NCI-H510A treated with DMSO at 0.1 percent for 48 hours (cell line): ENCODE data around the gene SUFU.
"Not testable (repeated sequence)": the region's sequence is repeated elsewhere in the genome, so short reads cannot be mapped to it uniquely, and the experiment has no call there.

ENCODE experiments used
- DNase-seq: peaks from one replicate; lab custom pipeline; 2025; lab: John Stamatoyannopoulos, UW

SUFU gene

DNA sequence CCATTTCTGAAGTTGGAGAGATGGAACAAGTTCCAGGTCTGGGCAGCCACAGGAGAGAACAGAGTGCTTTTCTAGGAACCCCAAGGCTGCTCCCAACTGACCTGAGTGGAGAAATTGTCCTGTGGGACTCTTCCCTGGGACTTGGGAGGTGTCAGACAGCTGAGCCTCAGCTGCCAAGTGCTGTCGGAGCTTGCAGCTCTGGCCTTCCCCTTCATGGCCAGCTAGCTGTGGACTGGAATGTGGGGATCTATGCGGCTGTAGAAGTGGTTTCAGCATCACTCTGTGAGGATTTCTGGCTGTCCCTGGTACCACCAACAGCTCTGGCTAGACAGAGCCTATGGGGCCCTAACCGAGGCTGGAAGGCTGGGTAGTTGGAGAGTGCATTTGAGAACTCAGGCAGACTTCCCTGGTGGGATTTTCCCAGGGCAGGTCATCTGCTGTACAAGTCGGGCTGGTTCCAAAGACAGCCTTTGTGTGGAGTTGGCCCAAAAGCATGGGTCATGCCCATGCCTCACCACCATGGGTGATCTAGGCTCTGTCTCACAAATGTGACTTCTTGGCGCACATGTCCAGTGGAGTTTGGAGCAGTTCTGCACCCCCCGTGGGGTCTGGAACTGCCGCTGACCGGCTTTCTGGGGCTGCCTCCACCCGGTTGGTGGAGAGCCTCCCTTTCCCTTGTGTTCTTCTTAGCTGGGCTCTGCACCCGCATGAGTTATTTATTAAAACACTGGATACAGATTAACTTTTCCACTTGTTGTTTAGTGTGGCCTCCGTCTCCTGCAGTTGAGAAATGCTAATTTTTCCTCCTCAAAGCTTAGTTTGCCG is 10.9 kb downstream of the SUFU start:
- no peak for DNase-seq

DNA sequence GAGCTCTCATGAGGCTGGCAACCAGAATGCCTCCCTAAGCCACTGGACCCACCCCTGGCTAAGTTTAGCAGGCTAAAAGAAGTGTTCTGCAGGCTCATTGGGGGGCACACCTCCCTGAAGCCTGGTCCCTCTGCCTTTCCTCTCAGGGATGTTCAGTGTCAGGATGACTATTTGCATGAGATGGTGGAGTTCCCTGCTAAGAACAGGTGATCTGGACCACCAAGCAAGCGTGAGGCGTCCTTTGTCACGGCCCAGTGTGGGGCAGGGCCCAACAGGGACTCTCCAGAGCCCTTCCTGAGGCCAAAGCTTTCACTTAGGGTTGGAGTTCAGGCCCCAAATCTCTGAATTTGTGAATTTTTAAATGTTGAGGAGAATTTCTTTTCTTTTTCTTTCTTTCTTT is 12.0 kb downstream of the SUFU start:
- DNase-seq, result no peak

DNA sequence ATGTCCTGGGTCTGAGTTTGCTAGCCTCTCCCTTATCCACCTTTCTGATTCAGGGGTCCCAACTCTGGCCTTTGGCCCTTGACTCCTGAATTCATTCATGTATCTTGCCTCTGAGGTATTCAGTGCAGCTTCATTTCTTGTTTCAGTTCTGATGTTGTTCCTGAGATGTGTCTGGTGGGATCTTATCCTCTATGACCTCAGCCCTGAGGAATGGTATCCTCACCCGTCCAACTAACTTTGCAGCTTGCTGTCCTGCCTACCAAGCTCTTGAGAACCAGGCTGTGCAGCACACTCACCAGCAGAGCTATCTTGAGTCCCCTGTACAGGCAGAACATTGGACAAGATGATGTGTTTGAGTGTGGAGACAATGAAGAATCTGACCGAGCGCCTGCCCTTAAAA is 13.8 kb downstream of the SUFU start:
- no peak for DNase-seq

DNA sequence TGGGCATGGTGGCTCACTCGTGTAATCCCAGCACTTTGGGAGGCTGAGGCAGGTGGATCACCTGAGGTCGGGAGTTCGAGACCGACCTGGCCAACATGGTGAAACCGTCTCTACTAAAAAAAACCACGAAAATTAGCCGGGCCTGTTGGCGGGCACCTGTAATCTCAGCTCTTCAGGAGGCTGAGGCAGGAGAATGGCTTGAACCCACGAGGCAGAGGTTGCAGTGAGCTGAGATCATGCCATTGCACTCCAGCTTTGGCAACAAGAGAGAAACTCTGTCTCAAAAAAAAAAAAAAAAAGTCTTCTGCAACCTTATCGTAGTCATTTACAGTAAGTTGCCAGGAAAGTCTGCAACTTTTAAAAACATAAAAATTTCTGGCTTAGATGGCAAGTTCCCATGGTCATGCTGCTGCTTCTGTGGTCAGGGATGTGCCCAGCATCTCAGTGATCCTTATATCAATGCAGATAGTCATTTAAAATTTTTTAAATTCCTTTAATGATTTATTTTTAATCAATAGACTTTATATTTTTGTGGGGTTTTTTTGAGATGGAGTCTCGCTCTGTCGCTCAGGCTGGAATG is 15.6 kb downstream of the SUFU start:
- no peak for DNase-seq

DNA sequence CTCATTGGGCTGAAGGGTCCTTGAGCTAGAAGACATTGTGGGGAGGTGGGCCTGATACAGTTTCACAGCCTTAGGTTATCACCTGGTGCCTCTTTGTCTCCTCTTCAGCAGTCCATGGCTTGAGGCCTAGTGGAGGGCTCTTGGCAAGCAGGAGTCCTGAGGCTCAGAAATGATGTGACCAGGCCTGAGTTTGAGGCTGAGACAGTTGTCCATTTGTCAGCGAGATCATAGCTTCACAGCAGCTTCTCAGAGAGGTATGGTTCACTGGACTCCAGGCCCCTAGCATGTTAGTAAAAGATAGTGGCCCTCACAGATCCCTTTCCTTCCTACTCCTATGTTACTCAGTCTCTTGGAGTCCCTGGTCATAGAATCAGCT is 19.1 kb downstream of the SUFU start:
- no peak for DNase-seq

DNA sequence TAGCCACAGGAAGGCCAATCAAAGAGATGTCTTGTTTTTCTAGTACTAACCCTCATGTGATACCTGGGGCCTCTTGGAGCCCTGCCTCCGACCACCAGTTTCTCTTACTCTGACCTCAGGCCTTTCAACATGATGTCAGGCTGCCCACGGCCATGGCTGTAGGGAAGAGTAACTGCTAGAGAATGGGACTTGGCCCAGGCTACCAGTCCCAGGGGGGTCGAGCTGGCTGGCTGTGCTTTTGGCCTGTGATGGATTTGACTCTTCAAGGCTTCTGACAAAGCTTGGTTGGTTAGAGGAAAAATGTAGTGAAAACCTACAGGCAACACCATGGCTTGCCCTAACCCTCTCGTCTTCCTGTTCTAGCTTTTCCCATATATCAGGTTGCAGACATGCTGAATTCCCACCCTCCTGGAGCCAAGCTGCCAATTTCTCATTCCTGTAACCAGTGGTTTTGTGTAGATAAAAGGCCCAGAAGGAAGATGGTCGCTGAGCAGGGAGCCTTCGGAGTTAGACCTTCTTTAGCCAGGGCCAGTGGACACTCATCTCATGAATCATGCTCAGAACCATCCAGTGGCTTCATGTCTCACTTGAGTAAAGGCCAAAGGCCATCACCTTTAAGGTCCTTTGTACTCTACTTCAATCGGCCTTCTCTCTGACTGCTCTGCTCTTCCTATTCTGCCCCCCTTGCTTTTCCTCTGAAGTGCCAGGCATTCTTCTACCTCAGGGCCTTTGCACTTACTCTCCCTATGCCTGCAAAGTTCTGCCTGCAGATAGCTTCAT is 19.7 kb downstream of the SUFU start:
- DNase-seq, result no peak

DNA sequence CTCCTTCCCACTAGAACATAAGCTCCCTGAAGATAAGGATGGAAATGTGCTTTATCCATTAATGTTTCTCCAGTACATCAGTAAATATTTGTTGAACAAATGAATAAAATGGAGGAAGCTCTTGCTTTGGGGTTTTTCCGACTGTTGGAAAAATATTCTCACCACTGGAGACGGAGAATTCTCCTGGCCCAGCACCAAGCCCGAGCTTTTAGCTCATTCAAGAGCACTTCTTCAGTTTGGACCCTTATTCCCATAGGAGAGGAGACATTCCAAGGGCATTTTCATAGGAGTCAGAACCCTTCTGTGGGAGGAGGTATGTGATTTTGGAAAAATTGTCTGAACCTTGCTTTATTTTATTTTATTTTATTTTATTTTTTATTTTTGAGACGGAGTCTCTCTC is 21.0 kb downstream of the SUFU start:
- DNase-seq, result no peak

DNA sequence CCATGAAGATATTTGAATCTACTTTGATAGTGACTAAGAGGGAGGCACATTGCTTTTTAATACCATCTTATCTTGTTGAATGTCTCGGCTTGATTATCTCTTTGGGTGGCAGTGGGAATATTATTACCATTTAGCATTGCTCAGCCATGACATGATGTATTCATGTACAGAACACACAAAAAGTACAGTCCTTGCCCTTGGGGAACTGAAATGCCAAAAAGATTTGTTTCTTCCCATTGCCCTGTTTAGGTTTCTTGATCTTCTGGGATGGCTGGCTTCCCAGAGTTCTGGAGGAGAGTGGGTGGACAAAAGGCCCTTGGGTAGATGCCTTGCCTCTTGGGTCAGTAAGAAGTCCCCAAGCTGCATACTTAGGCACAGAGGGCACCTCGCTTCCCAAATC is 23.8 kb downstream of the SUFU start:
- no peak for DNase-seq

DNA sequence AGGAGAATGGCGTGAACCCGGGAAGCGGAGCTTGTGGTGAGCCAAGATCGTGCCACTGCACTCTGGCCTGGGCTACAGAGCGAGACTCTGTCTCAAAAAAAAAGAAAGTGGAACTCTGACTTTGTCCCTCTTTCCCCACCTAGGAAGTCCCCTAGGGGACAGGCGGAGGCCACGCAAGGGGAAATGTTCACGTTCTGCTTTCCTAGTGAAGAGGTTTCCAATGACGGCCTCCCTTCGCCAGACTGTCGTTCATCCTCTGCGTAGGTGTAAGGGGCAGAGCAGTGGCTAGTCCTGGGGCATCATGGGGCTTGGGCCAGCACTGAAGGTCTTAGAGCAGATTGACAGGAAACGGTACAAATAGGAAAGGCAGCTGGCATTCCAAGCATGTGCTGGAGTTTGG is 30.6 kb downstream of the SUFU start:
- DNase-seq, result no peak

DNA sequence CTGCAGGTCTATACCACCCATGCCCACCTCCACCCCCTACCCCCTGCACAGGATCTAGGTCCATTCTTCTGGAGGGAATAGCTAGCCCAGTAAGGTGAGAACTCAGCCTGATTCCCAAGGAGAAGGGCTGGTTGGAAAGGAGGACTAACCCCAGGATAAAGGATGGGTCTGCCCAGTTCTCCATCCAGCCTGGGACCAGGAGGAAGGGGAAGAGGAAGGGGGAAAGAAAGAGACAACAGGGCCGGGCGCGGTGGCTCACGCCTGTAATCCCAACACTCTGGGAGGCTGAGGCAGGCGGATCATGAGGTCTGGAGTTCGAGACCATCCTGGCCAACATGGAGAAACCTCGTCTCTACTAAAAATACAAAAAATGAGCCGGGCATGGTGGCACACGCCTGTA is 31.2 kb downstream of the SUFU start:
- not testable (repeated sequence) for DNase-seq

DNA sequence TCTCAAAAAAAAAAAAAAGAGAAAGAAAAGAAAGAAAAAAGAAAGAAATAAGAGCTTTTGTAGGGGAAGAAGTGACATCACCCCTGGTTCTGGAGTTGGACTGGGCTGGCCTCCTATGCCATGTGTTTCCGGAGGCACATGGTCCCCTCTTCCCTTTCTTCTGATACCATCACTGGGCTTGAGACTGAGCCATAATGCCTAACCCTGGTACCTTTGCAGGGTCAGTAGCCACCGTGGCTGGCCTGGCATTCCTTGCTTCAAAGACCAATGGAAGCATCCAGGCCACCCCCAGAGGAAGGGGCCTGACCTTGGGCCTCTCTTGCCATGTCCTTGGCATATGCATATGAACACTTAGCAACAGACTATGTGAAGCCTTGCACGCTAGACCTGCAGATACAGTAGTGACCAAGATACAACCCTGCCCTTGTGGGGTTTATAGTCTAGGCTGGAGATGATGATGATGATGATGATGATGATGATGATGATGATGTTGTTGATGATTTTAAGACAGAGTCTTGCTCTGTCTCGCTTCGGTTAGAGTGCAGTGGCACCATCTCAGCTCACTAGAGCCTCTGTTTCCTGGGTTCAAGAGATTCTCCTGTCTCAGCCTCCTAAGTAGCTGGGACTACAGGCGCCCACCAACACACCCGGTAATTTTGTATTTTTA is 31.8 kb downstream of the SUFU start:
- DNase-seq, result no peak

DNA sequence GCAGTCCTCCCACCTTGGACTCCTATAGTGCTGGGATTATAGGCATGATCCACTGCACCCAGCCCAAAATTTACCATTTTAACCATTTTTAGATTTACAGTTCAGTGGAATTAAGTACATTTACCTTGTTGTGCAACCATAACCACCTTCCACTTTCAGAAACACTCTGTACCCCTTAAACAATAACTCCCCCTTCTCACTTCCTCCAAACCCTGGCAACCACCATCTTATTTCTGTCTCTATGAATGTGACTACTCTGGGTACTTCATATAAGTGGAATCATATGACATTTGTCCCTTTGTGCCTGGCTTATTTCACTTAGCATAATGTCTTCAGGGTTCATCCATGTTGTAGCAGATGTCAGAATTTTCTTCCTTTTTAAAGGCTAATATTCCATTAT is 33.6 kb downstream of the SUFU start:
- DNase-seq, result no peak

DNA sequence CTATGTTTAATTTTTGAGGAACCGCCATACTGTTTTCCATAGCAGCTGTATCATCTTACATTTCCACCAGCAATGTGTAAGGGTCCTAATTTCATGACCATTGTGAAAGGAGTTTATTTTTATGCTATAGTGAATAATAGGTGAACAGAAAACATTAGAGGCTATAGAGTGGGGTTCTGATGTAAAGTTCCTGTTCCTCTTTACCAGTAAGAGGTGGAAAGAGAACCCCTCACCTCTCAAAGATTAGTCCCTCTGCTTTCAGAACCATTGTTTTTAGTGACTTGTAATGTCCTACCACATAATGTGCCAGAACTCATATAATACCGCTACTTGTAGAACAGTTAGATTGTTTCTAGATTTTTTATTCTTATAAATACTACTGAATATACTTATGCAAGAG is 34.2 kb downstream of the SUFU start:
- DNase-seq, result no peak

DNA sequence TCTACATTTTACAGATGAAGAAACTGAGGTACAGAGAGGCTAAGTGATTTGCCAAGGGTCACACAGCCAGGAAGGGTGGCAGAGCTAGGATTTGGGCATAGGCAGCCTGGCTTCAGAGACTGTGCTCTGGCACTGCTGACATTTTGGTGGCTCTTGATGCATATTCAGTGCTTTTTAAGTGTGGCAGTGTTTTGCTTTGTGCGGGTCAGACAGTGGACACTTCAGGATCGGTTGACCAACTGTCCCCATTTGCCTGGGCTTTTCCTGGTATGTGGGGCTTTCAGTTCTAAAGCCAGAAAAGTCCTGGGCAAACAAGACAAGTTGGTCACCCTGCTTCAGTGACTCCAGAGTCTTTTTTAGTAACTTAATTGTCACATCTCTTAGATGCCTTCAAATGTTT is 35.0 kb downstream of the SUFU start:
- DNase-seq, result no peak

DNA sequence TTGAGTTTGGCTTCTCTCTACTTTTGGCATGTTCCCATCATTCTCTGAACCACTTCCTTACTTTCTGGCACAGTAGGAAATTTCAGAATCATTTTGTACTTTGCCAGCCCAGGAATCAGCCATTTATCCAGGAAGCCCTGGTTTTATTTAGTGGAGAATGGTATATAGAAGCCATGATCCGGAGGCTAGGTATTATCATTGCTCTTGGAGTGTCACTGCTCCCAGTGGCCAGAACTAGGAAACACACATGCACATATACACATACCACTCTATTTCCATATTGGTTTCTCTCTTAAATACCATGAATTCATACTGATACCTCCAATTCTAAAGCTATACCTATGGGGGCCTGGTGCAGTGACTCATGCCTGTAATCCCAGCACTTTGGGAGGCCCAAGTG is 36.3 kb downstream of the SUFU start:
- DNase-seq, result peak; percentile 27

DNA sequence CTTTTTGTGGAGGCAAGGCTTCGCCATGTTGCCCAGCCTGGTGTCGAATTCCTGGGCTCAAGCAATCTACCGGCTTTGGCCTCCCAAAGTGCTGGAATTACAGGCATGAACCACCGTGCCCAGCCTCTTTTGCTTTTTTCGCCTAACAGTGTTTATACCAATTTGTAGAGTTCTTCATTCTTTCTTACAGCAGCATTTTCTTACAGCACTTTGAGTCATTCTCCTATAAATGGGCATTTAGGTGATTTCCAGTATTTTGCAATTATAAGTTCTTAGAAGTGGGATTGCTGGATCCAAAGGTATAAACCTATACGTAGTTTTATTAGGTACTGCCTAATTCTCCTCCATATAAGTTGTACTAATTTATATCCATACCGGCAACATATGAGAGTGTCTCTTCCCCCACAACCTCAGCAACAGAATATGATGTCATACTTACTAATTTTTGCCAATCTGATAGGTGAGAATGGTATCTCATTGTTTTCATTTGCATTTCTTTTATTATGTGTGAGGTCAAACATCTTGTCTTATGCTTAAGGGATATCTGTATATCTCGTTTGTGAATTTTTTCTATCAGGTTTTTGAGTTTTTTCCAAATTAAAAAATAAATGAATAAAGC is 39.1 kb downstream of the SUFU start:
- DNase-seq, result no peak

DNA sequence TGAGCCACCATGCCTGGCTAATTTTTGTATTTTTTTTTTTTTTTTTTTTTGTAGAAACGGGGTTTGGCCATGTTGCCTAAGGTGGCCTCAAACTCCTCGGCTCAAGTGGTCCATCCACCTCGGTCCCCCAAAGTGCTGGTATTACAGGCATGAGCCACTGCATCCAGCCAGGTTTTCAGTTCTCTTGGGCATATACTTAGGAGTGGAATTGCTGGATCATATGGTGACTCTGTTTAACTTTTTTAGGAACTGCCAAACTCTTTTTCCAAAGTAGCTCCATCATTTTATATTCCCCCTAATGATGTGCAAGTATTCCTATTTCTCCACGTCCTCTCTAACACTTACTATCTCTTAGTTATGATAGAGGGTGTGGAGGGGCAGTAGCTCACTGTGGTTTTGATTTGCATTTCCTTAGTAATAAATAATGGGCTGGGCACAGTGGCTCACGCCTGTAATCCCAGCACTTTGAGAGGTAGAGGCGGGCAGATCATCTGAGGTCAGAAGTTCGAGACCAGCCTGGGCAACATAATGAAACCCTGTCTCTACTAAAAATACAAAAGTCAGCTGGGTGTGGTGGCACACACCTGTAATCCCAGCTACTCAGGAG is 41.6 kb downstream of the SUFU start:
- no peak for DNase-seq

DNA sequence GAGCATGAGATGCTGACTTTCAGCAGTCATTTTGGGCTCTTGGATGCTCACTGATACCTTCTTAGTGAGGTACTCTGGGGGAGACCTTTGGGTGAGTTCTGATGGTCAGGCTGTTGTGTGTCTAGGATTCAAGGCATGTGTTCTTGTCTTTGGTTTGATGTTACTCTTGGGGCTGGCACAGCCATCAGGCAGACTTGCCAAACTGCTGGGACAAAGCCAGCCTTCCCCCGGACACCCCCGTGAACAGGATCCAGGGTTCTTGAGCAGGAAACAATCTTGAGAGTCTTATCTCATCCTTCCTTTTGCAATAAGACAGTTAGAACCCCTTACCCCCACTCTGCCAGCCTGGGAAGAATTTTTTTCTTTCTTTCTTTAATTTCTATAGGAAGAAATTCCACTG is 42.2 kb downstream of the SUFU start:
- DNase-seq, result no peak

DNA sequence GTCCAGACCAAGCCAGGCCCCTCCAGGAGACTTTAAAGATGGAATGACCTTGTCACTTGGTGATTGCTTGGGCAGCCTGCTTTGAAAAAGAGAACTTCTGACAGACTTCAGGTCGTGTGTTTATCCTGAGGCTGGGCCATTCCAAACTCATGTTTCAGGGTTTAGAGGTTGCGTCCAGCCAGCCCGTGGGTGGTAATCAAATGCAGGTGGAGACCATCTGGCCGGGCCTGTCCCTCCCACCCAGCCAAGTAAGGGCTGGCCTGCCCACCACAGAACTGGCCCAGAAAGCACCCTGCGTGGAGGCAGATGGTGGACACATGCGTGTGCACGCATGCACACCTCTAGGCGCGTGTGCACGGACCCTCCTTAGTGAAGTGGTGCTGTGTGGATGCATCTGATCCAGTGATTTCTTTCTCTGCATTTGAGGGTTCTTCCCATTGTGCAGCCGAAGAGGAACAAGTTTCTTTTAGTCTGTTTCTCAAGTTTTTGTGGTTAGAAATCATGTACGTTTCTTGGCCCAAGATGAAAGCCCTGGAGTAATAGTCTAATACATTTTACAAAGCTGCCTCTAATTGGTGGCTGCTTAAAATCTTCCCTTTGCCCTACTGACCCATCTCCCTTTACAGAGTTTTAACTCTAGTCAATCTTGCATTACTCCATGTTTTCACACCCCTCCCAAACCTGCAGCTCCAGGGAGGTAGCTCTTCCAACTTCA is 43.0 kb downstream of the SUFU start:
- DNase-seq, result no peak

DNA sequence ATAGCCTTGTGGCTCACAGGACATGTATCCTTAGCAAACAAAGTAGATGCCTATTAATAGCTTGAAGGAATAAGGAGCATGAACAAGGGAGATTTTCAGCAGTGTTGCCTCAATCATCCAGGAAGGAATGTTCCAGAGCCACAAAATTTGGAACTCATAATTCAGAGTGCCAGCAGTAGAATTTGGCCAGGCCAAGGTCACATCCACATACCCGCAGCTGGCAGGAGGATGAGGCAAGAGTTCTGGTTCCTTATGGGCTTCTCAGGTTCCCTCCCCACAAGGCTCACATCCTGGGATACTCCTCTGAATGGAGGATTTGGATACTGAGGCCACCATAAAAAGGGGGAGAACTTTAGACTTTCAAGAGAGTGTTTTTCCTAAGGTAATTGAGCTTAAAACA is 45.8 kb downstream of the SUFU start:
- no peak for DNase-seq

DNA sequence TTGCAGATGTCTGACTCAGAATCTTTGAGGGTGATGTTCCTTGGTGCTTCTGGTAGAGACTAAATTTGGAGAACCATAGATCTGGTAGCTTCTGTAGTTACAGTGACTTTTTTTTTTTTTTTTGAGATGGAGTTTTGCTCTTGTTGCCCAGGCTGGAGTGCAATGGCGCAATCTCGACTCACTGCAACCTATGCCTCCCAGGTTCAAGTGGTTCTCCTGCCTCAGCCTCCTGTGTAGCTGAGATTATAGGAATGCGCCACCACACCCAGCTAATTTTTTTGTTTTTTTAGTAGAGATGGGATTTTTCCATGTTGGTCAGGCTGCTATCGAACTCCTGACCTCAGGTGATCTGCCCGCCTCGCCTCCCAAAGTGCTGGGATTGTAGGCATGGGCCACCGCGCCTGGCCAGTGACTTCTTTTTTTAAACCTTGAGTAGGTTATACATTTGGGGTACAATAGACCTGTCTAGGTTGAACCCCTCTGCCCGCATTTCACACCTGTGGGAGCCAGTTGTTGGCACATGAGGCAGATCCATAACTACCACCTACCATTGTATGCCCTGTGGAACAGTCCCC is 47.0 kb downstream of the SUFU start:
- DNase-seq, result no peak
